ENCODE measurements around the gene SPC24.

GRCh38 chr19:11096210-11096841, 59.3 kb downstream of the SPC24 start:
- TF ChIP-seq CTCF (conservative IDR thresholded peaks at IDR 0.05): no peak
- TF ChIP-seq EZH2 (IDR thresholded peaks at IDR 0.05; ENCODE audit: low read depth): no peak

All from PC-9 (cell line).